Spinal cord (tissue), 10 donors: ENCODE results near the gene TMEM54. TPM values are rescaled to one million over a fixed set of nuclear protein-coding genes. Genes with fewer than 3 reads are reported as not detected.

ENCODE experiments used
- DNase-seq, 6 donors: peaks; one replicate each; pipeline versions ENCODE4 v3.0.0 to v3.0.0-alpha.2; 2013 to 2015; ENCODE audit warnings: low spot score in 6 of 6, low read depth in 4 of 6
- H3K27ac ChIP-seq: one replicate; pipeline ENCODE4 v1.5.1; 2013; ENCODE audit warnings: low read depth, low read length, control low read depth
- H3K27me3 ChIP-seq: one replicate; pipeline ENCODE4 v1.6.1; 2013; ENCODE audit warnings: low read length; ENCODE audit not compliant: control insufficient read depth, insufficient read depth
- H3K36me3 ChIP-seq: one replicate; pipeline ENCODE4 v1.6.1; 2013; ENCODE audit warnings: low read length; ENCODE audit not compliant: control insufficient read depth, insufficient read depth
- H3K4me1 ChIP-seq: one replicate; pipeline ENCODE4 v1.6.1; 2013; ENCODE audit warnings: low read length; ENCODE audit not compliant: control insufficient read depth, insufficient read depth
- H3K4me3 ChIP-seq: one replicate; pipeline ENCODE4 v1.5.1; 2013; ENCODE audit warnings: low read depth, low read length, control low read depth
- H3K9me3 ChIP-seq: one replicate; pipeline ENCODE4 v1.6.1; 2013; ENCODE audit warnings: low read length; ENCODE audit not compliant: control insufficient read depth, insufficient read depth
- WGBS: methylation state at CpG from one replicate; pipeline ENCODE4 v1.1.5; 2013; ENCODE audit warnings: missing lambda C conversion rate; ENCODE audit not compliant: insufficient coverage; 5-methylcytosine and 5-hydroxymethylcytosine counted together
- polyA plus RNA-seq, 2 donors: library from polyadenylated mRNA; unstranded; fragments of 120-200 nt; gene quantifications; one replicate each; pipeline ENCODE4 v1.2.1, GENCODE V29; 2013; ENCODE audit not compliant: insufficient read length in 2 of 2
- total RNA-seq, 2 donors: library from RNA; depleted of rRNA in 1 of 2; stranded (reverse); fragments of 120-200 nt in 1 of 2; fragments of >200 nt in 1 of 2; gene quantifications; one replicate each; pipeline versions ENCODE4 v1.2.3 to v1.2.4, GENCODE V29; 2013 to 2014
- donor health status: healthy.

TMEM54 gene
- total and polyA plus RNA-seq, 4 donors = 7.1 to 34.0 (median 21.7) TPM

DNA sequence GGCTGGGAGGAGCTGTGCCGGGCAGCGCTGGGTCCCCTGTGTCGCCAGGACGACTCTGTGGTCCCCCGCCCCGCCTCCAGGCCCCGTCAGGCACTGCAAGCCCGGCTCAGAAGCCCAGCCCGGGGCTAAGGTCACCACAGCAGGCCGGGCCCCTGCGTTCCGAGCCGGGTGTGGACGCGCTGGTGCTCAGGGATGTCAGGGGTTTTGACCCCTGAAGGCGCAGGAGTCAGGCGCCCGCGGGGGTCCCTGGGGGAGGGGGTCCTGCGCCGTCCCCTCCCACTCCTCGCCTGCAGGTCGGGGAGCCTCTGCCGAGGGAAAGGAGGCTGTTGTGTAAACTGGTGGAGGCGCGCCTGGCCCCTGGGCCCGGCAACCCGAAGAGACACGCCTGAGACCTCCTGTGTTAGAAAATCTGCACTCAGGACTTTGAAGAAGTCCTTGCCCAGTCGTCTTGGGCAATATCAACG is 23.7 kb upstream of the TMEM54 start:
- peak in 1 of 6 donors; percentile 17 for DNase-seq
- no peak overlapping the region for H3K4me3 ChIP-seq
- 5% methylated on average over 21 of the region's 31 CpGs for WGBS
- H3K27ac ChIP-seq = no peak overlapping the region
- H3K27me3 ChIP-seq = peaks cover 24% of the 10 kb centered on the region
- H3K9me3 ChIP-seq = no peaks in the 10 kb centered on the region
- H3K4me1 ChIP-seq = peaks cover 20% of the 10 kb centered on the region
- no peaks in the 10 kb centered on the region for H3K36me3 ChIP-seq

DNA sequence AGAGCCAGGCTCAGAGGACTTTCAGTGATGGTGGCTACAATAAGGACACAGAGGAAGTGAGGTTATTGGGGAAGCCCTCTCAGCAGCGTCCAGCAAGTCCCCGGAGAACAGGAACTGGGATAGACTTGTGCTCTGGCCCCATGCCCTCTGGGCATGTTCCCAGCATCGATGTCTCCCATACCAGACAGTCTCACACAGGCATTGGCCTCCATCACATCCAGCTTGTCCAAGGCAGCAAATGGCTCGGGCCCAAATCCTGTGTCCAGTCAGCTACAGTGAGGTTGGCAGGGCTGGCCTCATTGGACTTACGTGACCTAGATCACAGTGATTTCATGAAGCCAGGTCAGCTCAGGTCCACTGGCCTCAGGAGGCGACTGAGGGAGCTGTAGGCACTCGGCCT is 19.6 kb upstream of the TMEM54 start:
- H3K9me3 ChIP-seq = no peaks in the 10 kb centered on the region
- no peak overlapping the region for H3K27ac ChIP-seq
- H3K36me3 ChIP-seq = no peaks in the 10 kb centered on the region
- peaks cover 15% of the 10 kb centered on the region for H3K4me1 ChIP-seq
- peak in 1 of 6 donors; percentile 45 for DNase-seq
- peaks cover 21% of the 10 kb centered on the region for H3K27me3 ChIP-seq
- H3K4me3 ChIP-seq = no peak overlapping the region
- 83% methylated on average over 6 of the region's 7 CpGs for WGBS

DNA sequence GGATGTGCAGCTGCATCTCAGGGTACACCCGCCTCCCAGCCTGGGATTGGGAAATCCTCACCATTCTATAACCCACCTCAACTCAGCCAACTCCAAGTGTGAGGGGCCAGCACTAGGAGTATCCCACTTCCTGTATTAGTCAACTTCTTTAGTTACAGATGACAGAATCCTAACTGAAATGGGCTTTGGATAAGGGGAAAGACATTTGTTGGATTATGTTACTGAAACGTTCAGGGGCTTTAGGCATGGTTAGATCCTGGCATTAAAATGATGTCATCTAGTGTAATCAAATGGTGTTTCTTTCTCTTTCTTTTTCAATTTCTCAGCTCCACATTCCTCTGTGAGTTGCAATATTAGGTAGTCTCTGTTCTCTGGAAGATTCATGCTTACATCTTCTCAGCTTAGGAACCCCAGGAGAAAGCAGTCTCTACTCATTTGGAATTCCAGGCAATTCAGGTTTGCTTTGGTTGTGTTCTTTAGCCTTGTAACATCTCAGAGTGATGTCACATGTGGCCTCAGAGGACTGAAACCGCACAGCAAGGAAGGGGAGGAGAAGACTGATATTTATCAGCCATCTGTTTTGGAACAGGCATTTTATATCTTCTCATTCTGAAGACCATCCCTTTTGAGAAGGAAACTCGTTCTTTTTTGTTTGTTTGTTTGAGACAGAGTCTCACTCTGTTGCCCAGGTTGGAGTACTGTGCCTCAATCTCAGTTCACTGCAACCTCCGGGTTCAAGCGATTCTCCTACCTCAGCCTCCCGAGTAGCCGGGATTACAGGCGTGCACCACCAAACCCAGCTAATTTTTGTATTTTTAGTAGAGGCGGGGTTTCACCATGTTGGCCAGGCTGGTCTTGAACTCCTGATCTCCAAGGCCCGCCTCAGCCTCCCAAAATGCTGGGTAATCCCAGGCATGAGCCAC is 18.9 kb upstream of the TMEM54 start:
- DNase-seq = no peak
- Histone ChIP-seq H3K36me3 (no peaks in the 10 kb centered on the region), H3K27ac (no peak overlapping the region), H3K4me1 (peaks cover 8% of the 10 kb centered on the region), H3K27me3 (peaks cover 16% of the 10 kb centered on the region), H3K9me3 (no peaks in the 10 kb centered on the region), H3K4me3 (no peak overlapping the region)
- 88% methylated on average over 5 of the region's 11 CpGs for WGBS

DNA sequence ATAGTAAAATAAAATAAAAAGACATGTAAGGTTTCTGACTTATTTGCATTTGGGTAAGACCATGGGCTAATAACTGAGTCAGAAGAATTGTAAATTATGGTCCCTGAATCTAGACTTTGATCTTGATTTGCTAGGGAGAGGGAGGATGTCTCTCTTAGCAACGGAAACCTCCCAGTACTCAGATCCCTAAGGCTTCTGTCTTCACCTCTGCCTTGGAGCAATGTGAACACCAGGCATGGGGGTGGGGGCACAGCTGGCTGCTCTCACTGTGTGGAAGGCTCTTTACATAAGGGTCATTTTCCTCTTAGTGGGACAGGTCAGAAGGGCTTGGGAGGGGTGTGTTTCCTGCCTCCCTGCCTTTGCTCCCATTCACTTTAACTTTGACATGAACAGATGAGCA is 17.0 kb upstream of the TMEM54 start:
- no peak overlapping the region for H3K4me3 ChIP-seq
- H3K4me1 ChIP-seq = peaks cover 3% of the 10 kb centered on the region
- H3K27me3 ChIP-seq = peaks cover 3% of the 10 kb centered on the region
- H3K27ac ChIP-seq = no peak overlapping the region
- no peaks in the 10 kb centered on the region for H3K36me3 ChIP-seq
- WGBS = no CpG with 5 or more reads among the region's 1 CpG
- no peaks in the 10 kb centered on the region for H3K9me3 ChIP-seq
- DNase-seq = no peak

DNA sequence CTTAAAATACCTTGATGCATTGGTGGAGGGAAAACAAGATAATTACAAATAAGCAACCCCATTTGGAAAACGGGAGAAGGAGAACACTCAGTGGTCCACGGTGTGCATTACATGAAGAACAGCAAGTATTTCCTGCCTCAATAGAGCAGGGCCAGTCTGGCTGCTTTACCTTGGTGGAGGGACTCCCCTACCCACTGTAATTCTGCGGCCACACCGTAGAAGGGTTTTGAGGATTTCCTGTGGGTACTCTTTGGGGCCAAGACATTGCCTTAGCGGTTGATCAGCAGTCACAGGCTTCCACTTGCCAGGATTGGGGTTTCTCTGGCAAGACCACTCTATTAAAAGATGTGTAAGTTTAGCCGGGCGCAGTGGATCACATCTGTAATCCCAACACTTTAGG is 16.3 kb upstream of the TMEM54 start:
- Histone ChIP-seq H3K27me3 (peaks cover under 1% of the 10 kb centered on the region), H3K4me3 (no peak overlapping the region), H3K36me3 (no peaks in the 10 kb centered on the region), H3K4me1 (peaks cover 3% of the 10 kb centered on the region), H3K9me3 (no peaks in the 10 kb centered on the region), H3K27ac (no peak overlapping the region)
- WGBS = 80% methylated on average over 4 of the region's 7 CpGs
- DNase-seq = no peak

DNA sequence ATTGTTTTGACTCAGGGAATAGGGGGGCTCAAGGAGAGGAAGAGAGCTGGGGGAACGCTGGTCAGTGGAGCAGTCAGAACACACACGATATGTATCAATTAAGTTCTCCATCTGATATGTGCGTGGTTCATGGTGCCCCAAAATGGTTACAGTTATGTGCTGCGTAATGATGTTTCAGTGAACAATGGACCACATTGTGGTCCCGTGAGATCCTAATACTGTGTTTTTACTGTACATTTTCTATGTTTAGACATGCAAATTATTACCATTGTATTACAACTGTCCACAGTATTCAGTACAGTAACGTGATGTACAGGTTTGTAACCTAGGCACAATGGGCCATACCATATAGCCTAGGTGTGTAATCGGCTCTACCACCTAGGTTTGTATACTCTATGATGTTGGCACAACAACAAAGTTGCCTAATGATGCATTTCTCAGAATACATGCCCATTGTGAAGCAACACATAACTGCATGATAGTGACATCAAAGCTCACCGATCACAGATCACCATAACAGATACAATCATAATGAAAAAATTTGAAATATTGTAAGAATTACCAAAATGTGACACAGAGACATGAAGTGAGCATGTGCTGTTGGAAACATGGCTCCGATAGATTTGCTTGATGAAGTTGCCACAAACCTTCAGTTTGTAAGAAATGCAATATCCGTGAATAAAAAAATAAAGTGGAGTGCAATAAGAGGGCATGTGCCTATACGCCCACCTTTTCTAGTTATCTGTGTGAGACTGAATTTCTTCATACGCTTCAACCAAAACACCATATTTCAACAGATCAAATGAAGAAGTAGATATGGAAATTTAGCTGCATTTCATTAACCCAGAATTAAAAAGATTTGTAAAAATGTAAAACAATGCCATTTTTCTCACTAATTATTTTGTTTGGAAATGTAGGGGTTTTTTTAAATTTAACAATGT is 14.8 kb upstream of the TMEM54 start:
- no peaks in the 10 kb centered on the region for H3K36me3 ChIP-seq
- no peaks in the 10 kb centered on the region for H3K9me3 ChIP-seq
- no peak overlapping the region for H3K4me3 ChIP-seq
- H3K4me1 ChIP-seq = peaks cover 3% of the 10 kb centered on the region
- no peak overlapping the region for H3K27ac ChIP-seq
- 90% methylated on average over 3 of the region's 12 CpGs for WGBS
- no peak for DNase-seq
- no peaks in the 10 kb centered on the region for H3K27me3 ChIP-seq

DNA sequence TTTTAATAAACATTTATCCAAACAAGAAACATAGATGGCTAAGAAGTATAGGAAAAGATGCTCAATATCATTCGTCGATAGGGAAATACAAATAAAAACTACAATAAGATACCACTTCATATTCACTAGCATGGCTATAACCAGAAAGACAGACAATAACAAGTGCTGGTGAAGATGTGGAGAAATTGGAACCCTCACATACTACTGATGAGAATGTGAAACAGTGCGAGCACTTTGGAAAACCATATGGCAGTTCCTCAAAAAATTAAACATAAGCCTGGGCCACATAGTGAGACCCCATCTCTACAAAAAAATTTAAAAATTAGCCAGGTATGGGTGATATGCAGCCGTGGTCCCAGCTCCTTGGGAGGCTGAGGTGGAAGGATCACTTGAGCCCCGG is 9.1 kb upstream of the TMEM54 start:
- DNase-seq = no peak
- no CpG with 5 or more reads among the region's 5 CpGs for WGBS

DNA sequence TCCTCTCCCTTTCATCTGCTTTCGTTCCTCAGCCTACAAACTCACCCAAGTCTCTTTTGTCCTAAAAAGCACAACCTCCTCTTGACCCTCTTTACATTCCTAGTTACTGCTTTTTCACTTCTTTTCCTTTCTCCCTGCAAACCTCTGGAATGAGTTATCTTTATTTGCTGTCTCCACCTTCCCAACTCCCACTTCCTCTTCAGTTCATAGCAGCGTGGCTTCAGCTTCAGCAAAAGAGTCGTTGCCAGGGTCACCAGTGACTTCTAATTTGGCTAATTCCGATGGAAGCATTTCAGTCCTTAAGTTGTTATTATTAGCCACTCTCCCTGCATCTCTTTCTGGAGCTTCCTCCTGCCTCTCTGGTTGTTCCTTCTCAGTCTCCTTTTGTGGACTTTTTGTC is 6.2 kb upstream of the TMEM54 start:
- no peaks in the 10 kb centered on the region for H3K9me3 ChIP-seq
- WGBS = 26% methylated on average over 4 of the region's 4 CpGs
- H3K27ac ChIP-seq = no peak overlapping the region
- H3K27me3 ChIP-seq = peaks cover 4% of the 10 kb centered on the region
- no peaks in the 10 kb centered on the region for H3K4me1 ChIP-seq
- H3K4me3 ChIP-seq = no peak overlapping the region
- no peak for DNase-seq
- H3K36me3 ChIP-seq = no peaks in the 10 kb centered on the region

More for the DNA sequence above, 9.1 kb upstream of the TMEM54 start:
- Histone ChIP-seq H3K4me3 (no peak overlapping the region), H3K4me1 (no peaks in the 10 kb centered on the region), H3K27ac (no peak overlapping the region), H3K27me3 (no peaks in the 10 kb centered on the region), H3K36me3 (no peaks in the 10 kb centered on the region), H3K9me3 (no peaks in the 10 kb centered on the region)

DNA sequence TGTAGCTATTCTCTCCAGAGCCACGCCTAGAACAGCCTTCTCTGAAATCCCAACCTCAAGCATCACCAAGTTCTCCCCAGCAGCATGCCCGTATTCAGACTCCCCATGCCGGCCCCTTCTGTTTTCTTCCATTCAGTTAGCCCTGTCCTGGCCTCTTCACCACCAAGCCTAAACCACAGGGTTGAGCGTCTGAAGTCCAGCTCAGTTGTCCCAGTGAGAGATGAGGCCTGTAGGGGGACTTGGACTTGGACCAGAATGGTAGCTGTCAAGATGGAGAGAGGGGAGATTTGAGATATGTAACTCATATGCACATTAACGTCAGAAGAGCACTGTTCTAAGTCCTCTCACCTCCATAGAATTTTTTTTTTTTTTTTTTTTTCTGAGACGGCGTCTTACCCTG is 5.5 kb upstream of the TMEM54 start:
- Histone ChIP-seq H3K36me3 (no peaks in the 10 kb centered on the region), H3K4me1 (peaks cover 2% of the 10 kb centered on the region), H3K27ac (no peak overlapping the region), H3K27me3 (peaks cover 6% of the 10 kb centered on the region), H3K4me3 (no peak overlapping the region), H3K9me3 (no peaks in the 10 kb centered on the region)
- DNase-seq = no peak
- 88% methylated on average over 3 of the region's 7 CpGs for WGBS
